HG03378 (cell line): Measurements from ENCODE around the gene EGFLAM.
"Not testable (repeated sequence)": the region's sequence is repeated elsewhere in the genome, so short reads cannot be mapped to it uniquely, and the experiment has no call there.

ENCODE experiments used
- ATAC-seq: cut with Tn5 transposase; IDR thresholded peaks from one replicate; pipeline ENCODE4 v1.9.1; 2021; ENCODE audit warnings: mild to moderate bottlenecking, moderate library complexity; ENCODE audit not compliant: unreplicated experiment

EGFLAM gene

GRCh38 chr5:38413696-38414095, 155.3 kb downstream of the EGFLAM start:
- ATAC-seq: no peak

GRCh38 chr5:38414348-38414747, 156.0 kb downstream of the EGFLAM start:
- no peak for ATAC-seq

DNA sequence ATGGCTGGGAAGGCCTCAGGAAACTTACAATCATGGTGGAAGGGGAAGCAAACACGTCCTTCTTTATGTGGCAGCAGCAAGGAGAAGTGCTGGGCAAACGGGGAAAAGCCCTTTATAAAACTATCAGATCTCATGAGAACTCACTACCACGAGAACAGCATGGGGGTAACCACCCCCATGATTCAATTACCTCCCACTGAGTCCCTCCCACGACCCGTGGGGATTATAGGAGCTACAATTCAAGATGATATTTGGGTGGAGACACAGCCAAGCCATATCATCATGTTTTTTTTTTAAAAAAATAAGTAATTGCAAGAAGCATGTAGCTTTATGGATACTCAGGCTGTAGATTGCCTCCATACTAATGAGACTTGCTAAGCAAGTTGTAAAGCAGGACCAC, 157.4 kb downstream of the EGFLAM start:
- ATAC-seq: not testable (repeated sequence)

GRCh38 chr5:38417658-38418017, 159.3 kb downstream of the EGFLAM start:
- ATAC-seq: no peak

GRCh38 chr5:38420246-38420645, 161.9 kb downstream of the EGFLAM start:
- no peak for ATAC-seq

GRCh38 chr5:38420691-38421390, 162.5 kb downstream of the EGFLAM start:
- no peak for ATAC-seq

DNA sequence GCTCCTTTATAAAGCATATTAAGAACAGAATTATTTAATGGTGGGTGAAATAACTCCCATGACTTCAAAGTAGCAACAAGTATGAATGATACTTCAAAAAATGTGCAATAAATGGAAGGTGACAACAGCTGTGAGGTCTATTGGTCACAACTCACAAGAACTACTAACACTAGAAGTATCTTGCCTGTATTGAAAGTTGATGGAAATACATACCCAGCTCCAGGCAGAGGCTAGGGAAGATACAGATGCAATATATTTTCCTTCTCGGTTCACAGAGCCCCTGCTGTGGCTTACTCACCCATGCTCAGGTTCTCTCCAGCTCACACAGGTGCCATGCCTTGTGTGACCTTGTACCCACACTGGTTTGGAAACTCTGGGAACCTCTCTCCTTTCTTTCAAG, 164.3 kb downstream of the EGFLAM start:
- ATAC-seq: no peak

DNA sequence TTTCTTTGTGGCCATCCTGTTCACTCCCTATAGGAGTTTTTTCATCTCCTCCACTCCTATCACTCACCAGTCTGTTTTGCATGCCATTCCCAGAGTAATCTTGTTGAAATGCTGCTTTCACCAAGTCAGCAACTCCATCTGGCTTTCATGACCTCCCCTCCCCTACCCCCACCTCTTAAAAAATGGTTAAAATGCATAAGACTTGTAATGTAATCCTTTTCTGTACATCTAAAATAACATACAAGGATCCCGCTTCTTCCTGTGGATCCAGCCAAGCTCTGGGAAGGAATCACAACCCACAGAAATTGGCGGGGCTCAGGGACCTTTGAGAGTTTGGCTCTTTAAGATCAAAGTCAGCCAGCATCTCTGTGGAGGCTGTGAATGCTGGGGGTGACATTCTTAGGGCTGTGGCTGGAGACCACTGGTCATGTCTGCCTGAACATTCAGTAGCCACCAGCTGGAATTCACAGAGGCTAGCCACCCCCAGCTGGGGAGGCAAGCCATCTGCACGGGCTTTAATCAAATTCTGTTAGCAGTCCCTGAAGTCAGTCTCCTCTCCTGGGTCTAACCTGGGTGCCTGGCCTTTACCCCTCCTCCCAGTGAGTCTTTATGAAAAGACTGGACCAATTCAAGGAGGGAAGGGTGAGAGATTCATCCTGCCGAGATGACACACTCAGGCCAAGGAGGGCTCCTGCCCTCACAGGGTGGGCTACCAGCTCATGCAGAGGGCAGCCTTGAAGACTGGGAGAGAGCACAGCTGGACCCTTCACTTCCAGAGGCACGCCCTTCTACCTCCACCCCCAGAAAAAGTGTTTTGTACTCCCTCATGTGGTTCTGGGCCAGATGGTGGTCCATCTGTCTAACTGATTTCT, 165.2 kb downstream of the EGFLAM start:
- ATAC-seq: no peak

DNA sequence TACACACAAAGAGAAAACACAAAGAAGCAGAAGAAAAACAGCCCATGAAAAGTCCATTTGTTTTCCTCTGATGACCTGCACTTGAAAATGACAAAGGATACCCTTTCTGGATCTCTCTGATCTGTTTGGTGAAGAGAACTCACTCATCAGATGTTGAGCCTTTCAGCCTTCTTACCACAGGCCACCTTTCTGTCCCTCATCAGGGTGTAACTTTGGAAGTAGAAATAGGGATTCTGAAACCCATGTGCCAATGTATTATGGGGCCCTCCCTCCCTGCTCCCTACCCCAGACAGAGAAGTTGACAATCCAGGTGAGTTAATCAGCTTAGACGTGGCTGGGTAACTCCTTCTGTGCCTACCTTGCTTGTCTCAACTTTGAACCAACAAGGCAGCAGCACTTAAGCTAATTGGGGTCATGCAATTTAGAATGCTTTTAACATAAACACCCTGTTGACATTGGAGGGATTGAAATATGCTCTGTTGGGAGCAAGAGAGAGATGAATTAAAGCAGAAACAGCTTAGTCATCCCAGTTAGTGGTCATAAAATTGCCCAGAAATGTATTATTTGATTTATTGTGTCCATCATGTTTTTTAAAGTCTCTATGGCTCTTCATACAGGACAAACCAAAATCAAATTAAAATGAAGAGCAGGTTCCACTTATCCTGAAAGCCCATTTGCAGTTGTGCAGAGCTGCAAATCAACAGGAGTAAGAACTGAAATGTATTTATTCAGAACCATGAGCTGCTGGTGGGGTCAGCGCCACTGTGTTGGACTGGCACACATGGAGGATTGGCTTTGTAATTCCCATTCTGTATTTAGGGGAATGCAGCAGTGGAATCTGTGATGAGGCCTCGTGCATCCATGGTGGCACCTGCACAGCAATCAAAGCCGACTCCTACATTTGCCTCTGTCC, 166.0 kb downstream of the EGFLAM start:
- ATAC-seq: no peak

GRCh38 chr5:38426490-38426889, 168.1 kb downstream of the EGFLAM start:
- ATAC-seq: no peak

- ATAC-seq: no peak
These were observed 168.9 kb downstream of the EGFLAM start for GRCh38 chr5:38426986-38427950.

DNA sequence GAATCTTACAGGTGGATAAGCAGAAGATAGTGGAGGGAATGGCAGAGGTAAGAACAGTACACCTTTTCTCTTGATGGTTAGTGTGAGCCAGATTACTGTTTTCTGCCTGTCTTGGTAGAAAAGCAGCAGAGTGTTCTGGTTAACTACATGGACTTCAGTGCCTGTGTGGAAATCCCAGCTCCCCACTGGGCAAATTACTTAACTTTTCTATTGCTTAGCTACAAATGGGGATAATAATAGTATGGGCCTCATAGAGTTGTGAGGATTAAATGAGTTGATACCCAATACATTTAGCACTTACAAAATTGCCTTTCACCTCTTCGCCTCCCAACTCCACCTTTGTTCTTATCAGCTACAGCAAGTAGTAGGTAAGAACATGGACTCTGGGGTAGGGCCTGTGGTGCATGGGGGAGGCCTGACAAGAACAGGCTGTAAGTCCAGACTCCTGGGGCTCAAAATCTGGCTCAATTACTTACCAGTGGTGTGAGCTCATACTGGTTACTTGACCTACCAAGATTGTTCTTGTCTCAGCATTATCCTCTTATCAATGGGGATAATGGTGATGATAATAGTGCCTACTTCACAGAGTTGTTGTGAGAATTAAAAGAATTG, 173.0 kb downstream of the EGFLAM start:
- ATAC-seq: no peak

DNA sequence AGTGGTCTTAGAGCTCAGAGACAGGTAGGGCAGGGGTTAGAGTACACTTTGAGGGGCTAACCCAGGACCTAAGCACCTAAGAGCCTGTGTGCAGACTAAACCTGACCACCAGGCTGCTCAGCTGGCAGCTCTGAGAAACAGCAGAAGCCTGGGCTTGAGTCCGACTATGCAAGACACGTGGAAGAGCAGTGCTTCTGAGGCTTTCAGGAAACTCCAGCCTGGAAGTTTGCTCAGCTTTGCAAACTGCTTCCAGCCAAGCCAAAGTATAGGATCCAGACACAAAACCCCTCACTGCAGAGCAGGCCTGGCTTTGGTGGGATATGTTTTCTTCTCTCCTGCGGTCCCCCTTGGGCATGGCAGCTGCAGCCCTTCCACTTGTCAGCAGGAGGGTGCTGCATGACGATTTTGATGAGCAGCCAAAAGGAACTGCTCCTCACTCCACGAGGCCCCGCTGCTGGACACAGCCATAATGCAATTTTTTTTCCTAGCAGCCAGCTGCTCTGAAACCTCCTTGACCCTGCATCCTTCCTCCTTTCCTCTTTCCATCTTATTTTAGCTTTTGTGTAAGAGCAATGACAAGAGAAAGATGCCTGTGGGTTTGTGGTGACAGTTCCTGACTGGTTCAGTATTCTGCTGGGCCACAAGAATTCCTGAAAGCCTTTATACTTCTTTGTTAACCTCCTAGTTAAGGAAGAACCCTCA, 175.0 kb downstream of the EGFLAM start:
- ATAC-seq: no peak

DNA sequence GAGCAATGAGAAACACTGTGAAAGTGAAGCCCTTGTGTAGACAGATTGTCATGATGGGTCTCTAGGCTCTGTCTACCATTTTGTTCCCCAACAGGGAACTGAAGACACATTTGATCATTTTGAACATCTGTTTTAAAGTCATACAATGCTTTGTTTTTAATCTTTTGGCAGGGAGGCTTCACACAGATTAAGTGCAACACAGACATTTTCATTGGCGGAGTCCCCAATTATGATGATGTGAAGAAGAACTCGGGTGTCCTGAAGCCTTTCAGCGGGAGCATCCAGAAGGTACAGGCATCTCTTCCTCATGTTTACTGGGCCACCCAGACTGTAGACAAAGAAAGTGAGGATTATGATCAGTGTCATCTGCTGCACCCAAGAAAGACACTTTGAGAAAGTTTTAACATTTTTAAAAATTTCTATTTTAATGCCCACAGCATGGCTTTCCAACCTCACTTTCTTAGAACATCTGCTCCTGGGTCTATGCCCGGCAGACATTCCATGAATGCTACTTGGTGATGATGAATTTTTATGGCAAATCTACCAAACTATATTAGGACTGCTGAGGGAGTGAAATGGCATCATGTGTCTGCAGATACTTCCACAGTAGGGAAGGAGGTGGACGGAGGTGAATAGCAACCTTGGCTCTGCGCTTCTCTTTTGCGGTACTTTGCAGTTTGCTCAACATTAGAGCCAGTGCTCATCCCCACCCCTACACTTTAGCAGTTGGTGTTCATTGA, 176.8 kb downstream of the EGFLAM start:
- ATAC-seq: no peak

GRCh38 chr5:38438757-38439156, 180.4 kb downstream of the EGFLAM start:
- ATAC-seq: no peak

- ATAC-seq: peak; percentile 98
These were observed 183.3 kb downstream of the EGFLAM start for GRCh38 chr5:38441453-38442246.

GRCh38 chr5:38442247-38442573, 183.9 kb downstream of the EGFLAM start:
- no peak for ATAC-seq

- ATAC-seq: no peak
These were observed 185.0 kb downstream of the EGFLAM start for GRCh38 chr5:38443390-38443789.
